Measurements from ENCODE around the gene FTCDNL1. TPM values are rescaled to one million over a fixed set of nuclear protein-coding genes. Genes with fewer than 3 reads are reported as not detected.

FTCDNL1 gene
- polyA plus RNA-seq, 3 donors: 2.4 to 7.3 (median 4.1) TPM

DNA sequence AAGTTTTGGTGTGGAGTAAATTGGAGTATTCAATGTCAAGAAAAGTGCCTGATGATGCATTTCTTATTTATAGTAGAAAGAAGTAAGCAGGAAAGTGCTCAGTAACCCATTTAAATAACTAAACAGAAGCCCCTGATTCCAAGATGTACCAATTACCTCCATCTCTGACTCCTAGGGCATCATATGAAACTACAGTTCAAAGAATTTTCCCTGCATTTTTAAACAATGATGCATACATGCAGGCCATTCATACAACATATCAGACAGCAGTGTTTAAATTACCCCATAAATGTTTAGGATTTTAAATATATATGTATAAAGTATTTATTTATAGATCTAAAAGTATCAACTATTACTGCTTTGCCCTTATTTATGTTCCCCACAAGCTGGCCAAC is 36.2 kb downstream of the FTCDNL1 start:
- Mint-ChIP-seq H3K4me1 (peaks cover 24% of the 10 kb centered on the region), H3K27ac (no peak overlapping the region), H3K36me3 (peaks cover 0 to 2% of the 10 kb centered on the region in 2 donors), H3K4me3 (no peak overlapping the region), H3K27me3 (ENCODE audit: low read depth in 3 of 3) (no peaks in the 10 kb centered on the region), H3K9me3 (no peaks in the 10 kb centered on the region)
- H3K9me3 ChIP-seq (replicated peaks in 1 of 2; ENCODE audit: control insufficient read depth in 1 of 2, insufficient read depth in 1 of 2, low read length in 2 of 2): no peaks in the 10 kb centered on the region
- no peak for DNase-seq
- TF ChIP-seq, protein P1, sequence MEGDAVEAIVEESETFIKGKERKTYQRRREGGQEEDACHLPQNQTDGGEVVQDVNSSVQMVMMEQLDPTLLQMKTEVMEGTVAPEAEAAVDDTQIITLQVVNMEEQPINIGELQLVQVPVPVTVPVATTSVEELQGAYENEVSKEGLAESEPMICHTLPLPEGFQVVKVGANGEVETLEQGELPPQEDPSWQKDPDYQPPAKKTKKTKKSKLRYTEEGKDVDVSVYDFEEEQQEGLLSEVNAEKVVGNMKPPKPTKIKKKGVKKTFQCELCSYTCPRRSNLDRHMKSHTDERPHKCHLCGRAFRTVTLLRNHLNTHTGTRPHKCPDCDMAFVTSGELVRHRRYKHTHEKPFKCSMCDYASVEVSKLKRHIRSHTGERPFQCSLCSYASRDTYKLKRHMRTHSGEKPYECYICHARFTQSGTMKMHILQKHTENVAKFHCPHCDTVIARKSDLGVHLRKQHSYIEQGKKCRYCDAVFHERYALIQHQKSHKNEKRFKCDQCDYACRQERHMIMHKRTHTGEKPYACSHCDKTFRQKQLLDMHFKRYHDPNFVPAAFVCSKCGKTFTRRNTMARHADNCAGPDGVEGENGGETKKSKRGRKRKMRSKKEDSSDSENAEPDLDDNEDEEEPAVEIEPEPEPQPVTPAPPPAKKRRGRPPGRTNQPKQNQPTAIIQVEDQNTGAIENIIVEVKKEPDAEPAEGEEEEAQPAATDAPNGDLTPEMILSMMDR (IDR thresholded peaks at IDR 0.05): no peak
- peaks cover 24 to 25% of the 10 kb centered on the region in 2 donors for H3K4me1 ChIP-seq (ENCODE audit: control insufficient read depth in 1 of 2, insufficient read depth in 2 of 2, low read length in 2 of 2)
- H3K79me2 ChIP-seq (ENCODE audit: insufficient read depth, low read length): no peaks in the 10 kb centered on the region
- no peak overlapping the region for H3K9ac ChIP-seq (ENCODE audit: insufficient read depth, low read length, poor library complexity, severe bottlenecking)
- no peaks in the 10 kb centered on the region for H3K27me3 ChIP-seq (ENCODE audit: control insufficient read depth in 2 of 2, insufficient read depth in 2 of 2, low read length in 2 of 2)
- no peak overlapping the region for H3K27ac ChIP-seq (ENCODE audit: low read depth in 1 of 2, low read length in 2 of 2)
- H3K4me3 ChIP-seq (replicated peaks in 1 of 3; ENCODE audit: low read depth in 2 of 3, low read length in 3 of 3): no peak overlapping the region
- intact Hi-C loops (cut with micrococcal nuclease): no loop called here
- no peak overlapping the region for H3K4me2 ChIP-seq (replicated peaks; ENCODE audit: extremely low read depth, low read length, poor library complexity, severe bottlenecking)
- no peaks in the 10 kb centered on the region for H3K36me3 ChIP-seq (replicated peaks in 1 of 2; ENCODE audit: control insufficient read depth in 1 of 2, insufficient read depth in 2 of 2, low read length in 2 of 2)
- no peaks in the 10 kb centered on the region for H4K20me1 ChIP-seq (ENCODE audit: insufficient read depth, low read length)
- H2AFZ ChIP-seq (ENCODE audit: insufficient read depth, low read depth, low read length, poor library complexity, severe bottlenecking): no peak overlapping the region

DNA sequence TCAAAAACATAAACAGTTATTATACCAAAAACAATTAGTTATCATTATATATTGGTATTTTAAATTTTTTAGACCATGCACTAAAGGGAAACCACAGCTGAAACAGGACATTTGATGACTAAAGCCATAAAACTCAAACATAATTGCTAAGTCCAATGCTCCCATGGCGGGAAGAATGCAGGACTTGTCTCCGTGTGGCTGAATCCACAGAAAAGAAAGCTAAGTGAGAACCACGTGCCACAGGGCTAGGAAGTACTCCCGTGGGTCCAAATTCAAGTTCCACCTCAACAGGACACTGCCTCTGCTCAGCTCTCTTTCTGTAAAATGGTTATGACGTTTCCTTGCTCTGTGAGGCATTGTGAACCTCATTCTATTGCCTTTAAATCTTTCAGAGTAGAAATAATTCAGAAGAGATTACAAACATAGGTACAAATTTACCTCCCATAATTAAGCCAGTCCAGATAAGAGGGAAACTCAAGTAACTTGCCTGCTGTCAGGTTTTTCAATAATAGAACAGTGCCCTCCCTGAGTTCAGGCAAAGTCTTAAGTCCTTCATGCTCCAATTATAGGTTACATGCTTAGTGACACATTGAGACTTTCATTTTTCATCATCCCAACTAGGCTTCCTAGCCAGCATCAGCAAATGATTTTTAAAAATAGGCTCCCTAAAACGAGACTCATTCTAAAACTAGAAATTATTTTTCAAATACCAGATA is 36.7 kb downstream of the FTCDNL1 start:
- Histone ChIP-seq H3K79me2 (ENCODE audit: insufficient read depth, low read length) (no peaks in the 10 kb centered on the region), H3K9me3 (replicated peaks in 1 of 2; ENCODE audit: control insufficient read depth in 1 of 2, insufficient read depth in 1 of 2, low read length in 2 of 2) (no peaks in the 10 kb centered on the region), H3K27ac (ENCODE audit: low read depth in 1 of 2, low read length in 2 of 2) (no peak overlapping the region), H3K36me3 (replicated peaks in 1 of 2; ENCODE audit: control insufficient read depth in 1 of 2, insufficient read depth in 2 of 2, low read length in 2 of 2) (no peaks in the 10 kb centered on the region), H3K4me3 (replicated peaks in 1 of 3; ENCODE audit: low read depth in 2 of 3, low read length in 3 of 3) (no peak overlapping the region), H3K27me3 (ENCODE audit: control insufficient read depth in 2 of 2, insufficient read depth in 2 of 2, low read length in 2 of 2) (no peaks in the 10 kb centered on the region), H3K9ac (ENCODE audit: insufficient read depth, low read length, poor library complexity, severe bottlenecking) (no peak overlapping the region), H4K20me1 (ENCODE audit: insufficient read depth, low read length) (no peaks in the 10 kb centered on the region), H3K4me1 (ENCODE audit: control insufficient read depth in 1 of 2, insufficient read depth in 2 of 2, low read length in 2 of 2) (peaks cover 18 to 19% of the 10 kb centered on the region in 2 donors), H2AFZ (ENCODE audit: insufficient read depth, low read depth, low read length, poor library complexity, severe bottlenecking) (no peak overlapping the region), H3K4me2 (replicated peaks; ENCODE audit: extremely low read depth, low read length, poor library complexity, severe bottlenecking) (no peak overlapping the region)
- Mint-ChIP-seq H3K4me3 (no peak overlapping the region), H3K27ac (no peak overlapping the region), H3K27me3 (ENCODE audit: low read depth in 3 of 3) (no peaks in the 10 kb centered on the region), H3K4me1 (peaks cover 18% of the 10 kb centered on the region), H3K36me3 (peaks cover 0 to 2% of the 10 kb centered on the region in 2 donors), H3K9me3 (no peaks in the 10 kb centered on the region)
- no peak for DNase-seq
- 86% methylated on average over 1 of the region's 6 CpGs for WGBS (ENCODE audit: insufficient coverage)
- intact Hi-C loops (cut with micrococcal nuclease): no loop called here
- TF ChIP-seq, protein P1 (IDR thresholded peaks at IDR 0.05): no peak

All from CD14-positive monocyte (primary cell).